ENCODE measurements around the gene EEIG1.

The EEIG1 gene

GRCh38 chr9:127940593-127940992 is 40.2 kb downstream of the EEIG1 start:
- TF ChIP-seq GATA1 (IDR thresholded peaks at IDR 0.05; ENCODE audit: low read depth, low read length) (no peak), POLR2A (IDR thresholded peaks at IDR 0.05; ENCODE audit: low read length) (no peak)
- DNase-seq = peak; percentile 72 to 85

GRCh38 chr9:127938298-127938690 is 42.5 kb downstream of the EEIG1 start:
- DNase-seq = no peak
- TF ChIP-seq GATA1 (IDR thresholded peaks at IDR 0.05; ENCODE audit: low read depth, low read length) (no peak), POLR2A (IDR thresholded peaks at IDR 0.05; ENCODE audit: low read length) (no peak)

DNA sequence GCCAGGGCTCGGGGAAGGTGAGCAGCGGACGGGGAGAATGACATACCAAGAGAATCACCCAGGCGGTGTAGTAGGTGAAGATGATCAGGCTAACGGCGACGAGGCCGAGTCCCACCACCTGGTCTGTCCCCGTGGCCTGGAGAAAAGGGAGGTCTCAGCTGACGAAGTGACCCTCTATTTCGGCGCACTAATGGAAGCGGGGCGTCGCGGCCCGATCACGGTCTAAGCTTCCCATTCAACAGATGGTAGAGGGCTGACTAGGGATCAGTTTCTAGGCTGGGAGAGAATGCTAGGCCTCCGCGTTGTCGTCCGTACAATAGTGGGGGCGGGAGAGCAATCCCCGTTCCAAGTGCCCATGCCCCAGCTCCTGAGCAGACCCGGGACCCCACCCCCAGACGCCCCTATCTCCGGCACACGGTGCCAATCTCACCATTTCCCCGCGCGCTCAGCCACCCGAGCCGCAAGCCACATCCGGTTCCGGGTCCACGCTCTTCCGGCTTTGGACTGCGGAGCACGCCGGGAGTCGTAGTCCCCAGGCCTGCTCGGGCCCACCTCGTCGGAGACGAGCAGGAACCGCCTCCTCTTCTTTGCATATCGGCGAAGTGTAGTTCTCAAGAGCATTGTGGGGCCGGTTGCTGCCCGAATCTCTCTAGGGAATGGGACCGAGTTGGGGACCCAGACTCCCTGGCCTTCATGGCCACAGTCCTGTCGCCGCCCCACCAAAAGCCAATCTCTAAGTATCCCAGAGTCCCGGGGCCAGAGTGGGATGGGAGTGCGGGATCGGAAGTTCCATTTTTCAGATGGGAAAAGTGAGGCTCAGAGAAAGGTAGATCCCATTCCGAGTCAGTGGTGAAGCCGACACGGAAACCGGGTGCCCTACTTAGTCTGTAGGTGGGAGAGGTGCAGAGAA is 43.1 kb downstream of the EEIG1 start, which contains the start of gene DPM2:
TSS of gene DPM2 (minus strand) at position 467 of the 910 bp plus-strand sequence. CDS start at position 433, 34 bp downstream.
- TF ChIP-seq POLR2A (IDR thresholded peaks at IDR 0.05; ENCODE audit: low read length) (peak; percentile 92), GATA1 (IDR thresholded peaks at IDR 0.05; ENCODE audit: low read depth, low read length) (no peak)
- peak; percentile 93 to 95 for DNase-seq

DNA sequence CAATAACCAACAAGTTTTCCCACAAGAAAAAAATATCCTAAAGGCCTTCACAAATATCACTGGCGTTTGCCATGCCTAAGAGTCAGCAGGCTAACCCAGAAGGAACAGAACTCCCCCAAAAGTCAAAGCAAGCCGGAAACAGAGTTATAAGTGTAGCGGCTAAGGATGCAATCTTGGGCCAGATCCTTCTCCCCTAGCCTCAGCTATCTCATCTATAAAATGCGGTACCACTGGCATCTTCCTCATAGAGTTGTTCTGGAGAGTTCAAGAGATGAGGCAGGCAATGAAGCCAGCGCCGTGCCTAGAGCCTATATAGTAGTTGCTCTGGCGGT is 43.8 kb downstream of the EEIG1 start:
- peak in 1 of 2 experiments; percentile 65 for DNase-seq
- TF ChIP-seq GATA1 (IDR thresholded peaks at IDR 0.05; ENCODE audit: low read depth, low read length) = no peak
- no peak for TF ChIP-seq POLR2A (IDR thresholded peaks at IDR 0.05; ENCODE audit: low read length)

- no peak for DNase-seq
- TF ChIP-seq POLR2A (IDR thresholded peaks at IDR 0.05; ENCODE audit: low read length) (no peak), GATA1 (IDR thresholded peaks at IDR 0.05; ENCODE audit: low read depth, low read length) (no peak)
These were observed 44.4 kb downstream of the EEIG1 start for GRCh38 chr9:127936347-127936852.

- TF ChIP-seq GATA1 (IDR thresholded peaks at IDR 0.05; ENCODE audit: low read depth, low read length) = no peak
- peak; percentile 61 for TF ChIP-seq POLR2A (IDR thresholded peaks at IDR 0.05; ENCODE audit: low read length)
- peak; percentile 92 to 93 for DNase-seq
These were observed 45.0 kb downstream of the EEIG1 start for GRCh38 chr9:127935765-127936221.

GRCh38 chr9:127934986-127935385 is 45.8 kb downstream of the EEIG1 start:
- TF ChIP-seq POLR2A (IDR thresholded peaks at IDR 0.05; ENCODE audit: low read length) (no peak), GATA1 (IDR thresholded peaks at IDR 0.05; ENCODE audit: low read depth, low read length) (no peak)
- no peak for DNase-seq

DNA sequence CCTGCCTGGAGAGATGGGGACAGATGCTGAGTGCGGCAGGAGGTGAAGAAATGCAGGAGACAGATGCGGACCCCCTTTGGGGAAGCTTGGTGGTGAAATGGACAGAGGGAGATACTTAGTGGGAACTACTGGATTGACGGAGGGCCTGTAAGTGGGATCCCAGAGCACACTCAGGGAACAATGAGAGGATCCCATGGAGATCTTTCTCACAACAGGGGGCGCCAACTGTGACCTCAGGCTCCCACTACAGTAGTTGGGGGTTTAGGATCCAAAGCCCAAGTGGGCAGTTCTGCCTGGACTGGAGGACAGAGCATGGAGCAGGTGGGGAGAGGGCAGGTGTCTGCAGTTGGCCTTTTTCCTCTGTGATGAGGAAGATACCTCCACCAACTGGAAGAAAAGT is 46.5 kb downstream of the EEIG1 start:
- TF ChIP-seq GATA1 (IDR thresholded peaks at IDR 0.05; ENCODE audit: low read depth, low read length) (no peak), POLR2A (IDR thresholded peaks at IDR 0.05; ENCODE audit: low read length) (no peak)
- DNase-seq = no peak

DNA sequence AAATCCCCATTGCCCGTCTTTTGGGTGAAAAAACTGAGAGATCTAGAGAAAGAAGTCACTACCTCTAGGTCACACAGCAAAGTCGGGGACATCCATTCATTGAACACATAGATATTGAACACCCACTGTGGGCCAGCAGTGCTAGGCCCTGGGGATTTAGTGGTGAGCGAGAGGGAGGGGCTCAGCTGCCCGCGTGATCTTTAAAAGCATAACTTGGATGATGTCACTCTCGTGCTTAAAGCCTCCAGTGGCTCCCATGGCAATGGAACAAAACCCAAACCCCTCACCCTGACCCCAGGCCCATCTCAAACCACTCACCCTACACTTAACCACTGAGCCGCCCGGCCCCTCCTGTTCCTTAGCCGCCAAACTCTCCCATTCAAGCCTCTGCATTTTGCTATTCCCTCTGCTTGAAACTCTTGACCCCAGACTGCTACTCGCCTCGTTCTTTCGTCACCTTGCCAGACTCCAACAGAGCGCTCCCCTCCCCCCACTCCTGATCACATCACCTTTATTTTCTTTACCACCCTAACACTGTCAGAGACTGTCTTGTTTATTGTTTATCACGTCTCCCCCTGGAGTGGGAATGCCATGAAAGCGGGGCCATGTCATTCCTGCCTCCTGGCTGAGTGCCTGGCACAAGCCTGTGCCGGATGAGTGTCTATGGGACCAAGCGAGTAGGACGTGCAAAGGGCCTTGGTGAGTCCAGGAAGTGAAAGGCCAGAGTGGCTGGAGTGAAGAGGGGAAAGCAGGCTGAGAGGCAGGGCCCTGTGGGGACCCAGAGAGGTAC is 49.5 kb downstream of the EEIG1 start:
- no peak for TF ChIP-seq GATA1 (IDR thresholded peaks at IDR 0.05; ENCODE audit: low read depth, low read length)
- TF ChIP-seq POLR2A (IDR thresholded peaks at IDR 0.05; ENCODE audit: low read length) = no peak
- DNase-seq = peak; percentile 44 to 60

Measured in erythroblast (primary cell).